ENCODE measurements around the gene HIVEP1. TPM values are rescaled to one million over a fixed set of nuclear protein-coding genes. Genes with fewer than 3 reads are reported as not detected.

HIVEP1 gene
- total RNA-seq, 6 experiments from 2014 or later, result 13.2 to 23.3 (median 17.8) TPM

DNA sequence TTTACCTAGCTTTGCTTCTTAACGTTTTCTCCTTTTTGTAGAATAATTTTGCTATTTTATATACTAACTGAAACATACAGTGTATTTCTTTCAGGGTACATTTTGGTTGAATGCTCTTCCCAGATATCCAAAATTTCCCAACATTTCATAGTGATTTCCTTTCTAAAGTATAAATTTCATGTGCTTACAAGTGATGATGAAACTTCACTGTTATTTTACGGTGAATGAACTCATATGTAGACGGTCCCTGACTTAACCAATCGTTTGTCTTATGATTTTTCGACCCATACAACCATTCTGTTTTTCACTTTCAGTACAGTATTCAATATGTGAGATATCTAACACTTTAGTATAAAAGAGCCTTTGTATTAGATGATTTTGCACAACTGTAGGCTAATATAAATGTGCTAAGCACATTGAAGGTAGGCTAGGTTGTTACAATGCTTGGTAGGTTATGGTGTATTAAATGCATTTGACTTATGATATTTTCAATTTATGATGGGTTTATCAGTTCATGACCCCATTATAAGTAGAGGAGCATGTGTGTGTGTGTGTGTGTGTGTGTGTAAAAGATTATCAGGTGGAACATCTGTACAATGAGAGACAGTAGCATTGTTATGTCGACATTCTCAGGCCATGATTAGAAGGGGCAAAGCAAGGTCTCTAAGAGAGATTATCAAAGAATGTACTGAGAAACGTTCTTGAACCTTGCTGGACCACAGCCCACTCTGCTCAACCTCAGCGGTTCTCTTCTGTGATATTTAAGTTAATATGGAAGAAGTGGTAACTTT, 20.9 kb downstream of the HIVEP1 start:
- ATAC-seq (peak in 1 of 4 donors; percentile 15), DNase-seq (no peak)
- no peak for TF ChIP-seq CTCF (IDR thresholded peaks at IDR 0.05)
- TF ChIP-seq POLR2A (IDR thresholded peaks at IDR 0.05), result no peak
- intact Hi-C loops (cut with DNase I), result no loop called here
- no peaks in the 10 kb centered on the region for H3K9me3 ChIP-seq
- H3K27ac ChIP-seq, result no peak overlapping the region
- WGBS (ENCODE audit: insufficient coverage, low coverage, low lambda C conversion rate, missing lambda C conversion rate), result 38% methylated on average over 8 of the region's 8 CpGs
- peaks cover 0 to 40% (median 7%) of the 10 kb centered on the region in 4 donors for H3K4me1 ChIP-seq
- H3K4me3 ChIP-seq, result no peak overlapping the region
- H3K36me3 ChIP-seq, result no peaks in the 10 kb centered on the region
- H3K27me3 ChIP-seq, result no peaks in the 10 kb centered on the region

- H3K36me3 ChIP-seq, result no peaks in the 10 kb centered on the region
- H3K27me3 ChIP-seq, result no peaks in the 10 kb centered on the region
- H3K4me1 ChIP-seq, result peaks cover 0 to 40% (median 7%) of the 10 kb centered on the region in 4 donors
- no peak for TF ChIP-seq CTCF (IDR thresholded peaks at IDR 0.05)
- ATAC-seq, result peak in 3 of 4 donors; percentile 36 to 64 (median 42)
- DNase-seq, result no peak
- no peak overlapping the region for H3K27ac ChIP-seq
- 29% methylated on average over 4 of the region's 4 CpGs for WGBS (ENCODE audit: insufficient coverage, low coverage, low lambda C conversion rate, missing lambda C conversion rate)
- H3K9me3 ChIP-seq, result no peaks in the 10 kb centered on the region
- intact Hi-C loops (cut with DNase I), result no loop called here
- no peak overlapping the region for H3K4me3 ChIP-seq
Measured at GRCh38 chr6:12033770-12034169, 21.7 kb downstream of the HIVEP1 start.

- H3K4me3 ChIP-seq, result no peak overlapping the region
- no peaks in the 10 kb centered on the region for H3K36me3 ChIP-seq
- intact Hi-C loops (cut with DNase I), result no loop called here
- 55% methylated on average over 3 of the region's 3 CpGs for WGBS (ENCODE audit: insufficient coverage, low coverage, low lambda C conversion rate, missing lambda C conversion rate)
- no peak for DNase-seq
- no peak for ATAC-seq
- no peak overlapping the region for H3K27ac ChIP-seq
- no peaks in the 10 kb centered on the region for H3K9me3 ChIP-seq
- peaks cover 0 to 40% (median 7%) of the 10 kb centered on the region in 4 donors for H3K4me1 ChIP-seq
- TF ChIP-seq POLR2A (IDR thresholded peaks at IDR 0.05), result no peak
- TF ChIP-seq CTCF (IDR thresholded peaks at IDR 0.05), result no peak
- no peaks in the 10 kb centered on the region for H3K27me3 ChIP-seq
Measured at GRCh38 chr6:12034349-12034748, 22.2 kb downstream of the HIVEP1 start.

GRCh38 chr6:12034837-12035236, 22.7 kb downstream of the HIVEP1 start:
- no peak for DNase-seq
- WGBS (ENCODE audit: insufficient coverage, low coverage, low lambda C conversion rate, missing lambda C conversion rate), result 87% methylated on average over 5 of the region's 5 CpGs
- Histone ChIP-seq H3K4me3 (no peak overlapping the region), H3K27ac (no peak overlapping the region), H3K36me3 (no peaks in the 10 kb centered on the region), H3K9me3 (no peaks in the 10 kb centered on the region), H3K4me1 (peaks cover 0 to 40% (median 7%) of the 10 kb centered on the region in 4 donors), H3K27me3 (no peaks in the 10 kb centered on the region)
- no peak for ATAC-seq
- TF ChIP-seq POLR2A (IDR thresholded peaks at IDR 0.05) (no peak), CTCF (IDR thresholded peaks at IDR 0.05) (no peak)
- intact Hi-C loops (cut with DNase I), result no loop called here

Measured in right lobe of liver (tissue), 6 donors.